Liver (tissue), 9 donors: Measurements from ENCODE around the gene SIGLEC6. TPM values are rescaled to one million over a fixed set of nuclear protein-coding genes. Genes with fewer than 3 reads are reported as not detected.

Experiments
- DNase-seq: peaks from one replicate; pipeline ENCODE4 v3.0.0-alpha.2; 2017; ENCODE audit warnings: low spot score
- H3K27ac ChIP-seq, 2 donors: one replicate each; pipeline ENCODE4 v1.7.0; 2013; ENCODE audit warnings: inconsistent platforms in 2 of 2, low read length in 2 of 2, control low read depth in 1 of 2, low read depth in 1 of 2, mild to moderate bottlenecking in 1 of 2
- H3K27me3 ChIP-seq, 4 donors: one replicate each; pipeline versions ENCODE4 v1.6.1 to v1.7.0; 2013; ENCODE audit warnings: low read length in 3 of 4, inconsistent platforms in 1 of 4, mild to moderate bottlenecking in 1 of 4, moderate library complexity in 1 of 4; ENCODE audit not compliant: control insufficient read depth in 4 of 4, insufficient read depth in 4 of 4
- H3K36me3 ChIP-seq, 4 donors: one replicate each; pipeline versions ENCODE4 v1.6.1 to v1.7.0; 2013; ENCODE audit warnings: low read length in 3 of 4, mild to moderate bottlenecking in 3 of 4, low read depth in 1 of 4, moderate library complexity in 1 of 4; ENCODE audit not compliant: control insufficient read depth in 4 of 4, insufficient read depth in 3 of 4
- H3K4me1 ChIP-seq, 4 donors: one replicate each; pipeline versions ENCODE4 v1.6.1 to v1.7.0; 2013; ENCODE audit warnings: low read length in 3 of 4, mild to moderate bottlenecking in 3 of 4, moderate library complexity in 1 of 4; ENCODE audit not compliant: control insufficient read depth in 4 of 4, insufficient read depth in 4 of 4
- H3K4me3 ChIP-seq, 3 donors: one replicate each; pipeline versions ENCODE4 v1.6.1 to v1.7.0; 2013; ENCODE audit warnings: low read length in 3 of 3, control low read depth in 1 of 3, low read depth in 1 of 3, mild to moderate bottlenecking in 1 of 3
- H3K9ac ChIP-seq, 2 donors: one replicate each; pipeline ENCODE4 v1.7.0; 2013; ENCODE audit warnings: low read length in 2 of 2, mild to moderate bottlenecking in 2 of 2, moderate library complexity in 2 of 2, control low read depth in 1 of 2, low read depth in 1 of 2
- H3K9me3 ChIP-seq, 4 donors: one replicate each; pipeline versions ENCODE4 v1.6.1 to v1.7.0; 2013; ENCODE audit warnings: low read length in 3 of 4; ENCODE audit not compliant: control insufficient read depth in 4 of 4
- CTCF ChIP-seq: fragments of 150-350 bp; IDR thresholded peaks from 2 replicates; pipeline ENCODE4 v1.5.1; 2017; ENCODE audit warnings: improper control_type of control experiment, low read depth, low read length; ENCODE audit not compliant: missing input control
- EGR1 ChIP-seq, 2 donors: IDR thresholded peaks; 2 replicates each; pipeline ENCODE4 v1.6.1; 2016 to 2018; ENCODE audit warnings: antibody characterized with exemption in 2 of 2, low read depth in 2 of 2
- FOXA2 ChIP-seq: IDR thresholded peaks from 2 replicates; pipeline ENCODE4 v1.6.1; 2016; ENCODE audit warnings: antibody characterized with exemption
- HNF4A ChIP-seq, 2 donors: conservative IDR thresholded peaks; 2 replicates each; pipeline ENCODE4 v1.6.1; 2016; ENCODE audit warnings: antibody characterized with exemption in 2 of 2, mild to moderate bottlenecking in 2 of 2
- HNF4G ChIP-seq: IDR thresholded peaks from 2 replicates; pipeline ENCODE4 v1.6.1; 2016; ENCODE audit warnings: antibody characterized with exemption
- JUND ChIP-seq, 2 donors: IDR thresholded peaks; 2 replicates each; pipeline ENCODE4 v1.6.1; 2016; ENCODE audit warnings: antibody characterized with exemption in 2 of 2
- NR2F2 ChIP-seq: IDR thresholded peaks from 2 replicates; pipeline ENCODE4 v1.6.1; 2016; ENCODE audit warnings: antibody characterized with exemption
- RXRA ChIP-seq, 2 donors: IDR thresholded peaks; 2 replicates each; pipeline ENCODE4 v1.6.1; 2017 to 2018; ENCODE audit warnings: antibody characterized with exemption in 2 of 2, mild to moderate bottlenecking in 1 of 2
- SP1 ChIP-seq: IDR thresholded peaks from 2 replicates; pipeline ENCODE4 v1.6.1; 2018; ENCODE audit warnings: antibody characterized with exemption, mild to moderate bottlenecking
- TAF1 ChIP-seq: conservative IDR thresholded peaks from 2 replicates; pipeline ENCODE4 v1.6.1; 2016; ENCODE audit warnings: antibody characterized with exemption, mild to moderate bottlenecking
- YY1 ChIP-seq: IDR thresholded peaks from 2 replicates; pipeline ENCODE4 v1.6.1; 2016; ENCODE audit warnings: antibody characterized with exemption, mild to moderate bottlenecking
- ZBTB33 ChIP-seq: IDR thresholded peaks from 2 replicates; pipeline ENCODE4 v1.6.1; 2016; ENCODE audit warnings: antibody characterized with exemption
- WGBS: extraction: QIAGEN DNeasy Blood & Tissue Kit; methylation state at CpG from one replicate; pipeline ENCODE4 v1.1.7; 2013; 5-methylcytosine and 5-hydroxymethylcytosine counted together
- polyA plus RNA-seq, 2 donors: library from polyadenylated mRNA; stranded (reverse) in 1 of 2; unstranded in 1 of 2; fragments of 200-250 nt in 1 of 2; fragments of >200 nt in 1 of 2; fragmentation: Nextera tagmentation in 1 of 2; extraction: Ambion mirVana in 1 of 2; gene quantifications; one replicate each; pipeline versions ENCODE4 v1.2.1 to v1.2.3, GENCODE V29; 2013 to 2015
- total RNA-seq, 2 donors: library from RNA; depleted of rRNA; stranded (reverse); fragments of >200 nt; gene quantifications; one replicate each; pipeline ENCODE4 v1.2.3, GENCODE V29; 2014
- TF ChIP-seq, protein P1 (sequence below): IDR thresholded peaks from 2 replicates; pipeline ENCODE4 v1.6.1; 2016; ENCODE audit warnings: antibody characterized with exemption
- TF ChIP-seq, protein P2 (sequence below): IDR thresholded peaks from 2 replicates; pipeline ENCODE4 v1.6.1; 2016; ENCODE audit warnings: antibody characterized with exemption
- TF ChIP-seq, protein P3 (sequence below): IDR thresholded peaks from 2 replicates; pipeline ENCODE4 v1.6.1; 2016; ENCODE audit warnings: antibody characterized with exemption, mild to moderate bottlenecking
- donor health status: healthy.
- donor health status: healthy.
- donor health status: healthy.
- donor health status: healthy.
- donor health status: healthy.

Gene SIGLEC6
- total and polyA plus RNA-seq, 4 donors, result 0.08 to 0.47 (median 0.08) TPM; not detected in 1

DNA sequence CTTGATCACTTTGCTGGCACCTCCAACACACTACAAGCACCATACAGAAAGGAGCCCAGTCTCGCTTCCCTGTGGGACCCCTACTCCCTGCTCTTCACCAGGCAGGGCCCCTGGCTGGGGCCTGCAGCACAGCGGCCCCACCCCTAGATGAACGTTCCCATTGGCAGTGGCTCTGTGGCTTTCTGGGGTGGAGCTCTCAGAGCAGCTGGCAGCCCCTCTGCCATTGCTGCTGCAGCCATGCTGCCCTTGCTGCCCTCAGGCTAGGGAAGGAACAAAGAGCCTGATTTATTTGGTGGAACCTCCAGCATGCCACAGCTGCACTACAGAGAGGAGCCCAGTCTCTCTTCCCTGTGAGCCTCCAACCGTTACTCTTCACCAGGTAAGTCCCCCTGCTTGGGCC is 5.8 kb downstream of the SIGLEC6 start:
- TF ChIP-seq EGR1 (IDR thresholded peaks at IDR 0.05; ENCODE audit: low read depth in 2 of 2), result no peak
- TF ChIP-seq, protein P1, sequence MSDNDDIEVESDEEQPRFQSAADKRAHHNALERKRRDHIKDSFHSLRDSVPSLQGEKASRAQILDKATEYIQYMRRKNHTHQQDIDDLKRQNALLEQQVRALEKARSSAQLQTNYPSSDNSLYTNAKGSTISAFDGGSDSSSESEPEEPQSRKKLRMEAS, result no peak
- TF ChIP-seq, protein P2, sequence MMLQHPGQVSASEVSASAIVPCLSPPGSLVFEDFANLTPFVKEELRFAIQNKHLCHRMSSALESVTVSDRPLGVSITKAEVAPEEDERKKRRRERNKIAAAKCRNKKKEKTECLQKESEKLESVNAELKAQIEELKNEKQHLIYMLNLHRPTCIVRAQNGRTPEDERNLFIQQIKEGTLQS, result no peak
- Histone ChIP-seq H3K27me3 (peaks cover 0 to 3% (median 0%) of the 10 kb centered on the region in 4 donors), H3K9me3 (no peaks in the 10 kb centered on the region), H3K4me3 (no peak overlapping the region), H3K27ac (no peak overlapping the region), H3K4me1 (no peaks in the 10 kb centered on the region), H3K9ac (no peak overlapping the region), H3K36me3 (no peaks in the 10 kb centered on the region)
- DNase-seq, result peak; percentile 56
- 50% methylated on average over 4 of the region's 4 CpGs for WGBS

GRCh38 chr19:51524666-51525264 is 6.7 kb downstream of the SIGLEC6 start:
- Histone ChIP-seq H3K27me3 (peaks cover 0 to 3% (median 1%) of the 10 kb centered on the region in 4 donors), H3K36me3 (no peaks in the 10 kb centered on the region), H3K4me1 (no peaks in the 10 kb centered on the region), H3K4me3 (no peak overlapping the region), H3K9me3 (peaks cover 0 to under 1% (median 0%) of the 10 kb centered on the region in 4 donors), H3K27ac (no peak overlapping the region), H3K9ac (no peak overlapping the region)
- peak; percentile 64 for DNase-seq
- WGBS, result 74% methylated on average over 8 of the region's 8 CpGs
- TF ChIP-seq SP1 (no peak), TAF1 (no peak), CTCF (no peak), JUND (IDR thresholded peaks at IDR 0.05) (no peak), HNF4A (conservative IDR thresholded peaks at IDR 0.05) (no peak), HNF4G (no peak), YY1 (no peak), ZBTB33 (no peak), FOXA2 (no peak), NR2F2 (no peak), RXRA (IDR thresholded peaks at IDR 0.05) (no peak)
- TF ChIP-seq, protein P2, result no peak
- TF ChIP-seq, protein P1, result no peak
- TF ChIP-seq, protein P3, sequence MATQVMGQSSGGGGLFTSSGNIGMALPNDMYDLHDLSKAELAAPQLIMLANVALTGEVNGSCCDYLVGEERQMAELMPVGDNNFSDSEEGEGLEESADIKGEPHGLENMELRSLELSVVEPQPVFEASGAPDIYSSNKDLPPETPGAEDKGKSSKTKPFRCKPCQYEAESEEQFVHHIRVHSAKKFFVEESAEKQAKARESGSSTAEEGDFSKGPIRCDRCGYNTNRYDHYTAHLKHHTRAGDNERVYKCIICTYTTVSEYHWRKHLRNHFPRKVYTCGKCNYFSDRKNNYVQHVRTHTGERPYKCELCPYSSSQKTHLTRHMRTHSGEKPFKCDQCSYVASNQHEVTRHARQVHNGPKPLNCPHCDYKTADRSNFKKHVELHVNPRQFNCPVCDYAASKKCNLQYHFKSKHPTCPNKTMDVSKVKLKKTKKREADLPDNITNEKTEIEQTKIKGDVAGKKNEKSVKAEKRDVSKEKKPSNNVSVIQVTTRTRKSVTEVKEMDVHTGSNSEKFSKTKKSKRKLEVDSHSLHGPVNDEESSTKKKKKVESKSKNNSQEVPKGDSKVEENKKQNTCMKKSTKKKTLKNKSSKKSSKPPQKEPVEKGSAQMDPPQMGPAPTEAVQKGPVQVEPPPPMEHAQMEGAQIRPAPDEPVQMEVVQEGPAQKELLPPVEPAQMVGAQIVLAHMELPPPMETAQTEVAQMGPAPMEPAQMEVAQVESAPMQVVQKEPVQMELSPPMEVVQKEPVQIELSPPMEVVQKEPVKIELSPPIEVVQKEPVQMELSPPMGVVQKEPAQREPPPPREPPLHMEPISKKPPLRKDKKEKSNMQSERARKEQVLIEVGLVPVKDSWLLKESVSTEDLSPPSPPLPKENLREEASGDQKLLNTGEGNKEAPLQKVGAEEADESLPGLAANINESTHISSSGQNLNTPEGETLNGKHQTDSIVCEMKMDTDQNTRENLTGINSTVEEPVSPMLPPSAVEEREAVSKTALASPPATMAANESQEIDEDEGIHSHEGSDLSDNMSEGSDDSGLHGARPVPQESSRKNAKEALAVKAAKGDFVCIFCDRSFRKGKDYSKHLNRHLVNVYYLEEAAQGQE, result no peak
